HEK293 (cell line): ENCODE data around the gene NUP43.

Experiments
- BCL11A ChIP-seq: fragments of 450-650 bp; formaldehyde crosslinking; IDR thresholded peaks from 2 replicates; pipeline ENCODE4 v1.5.1; 2016; ENCODE audit warnings: low read depth, missing biosample characterization, missing genetic modification characterization
- CTCF ChIP-seq: fragments of 450-650 bp; formaldehyde crosslinking; IDR thresholded peaks from 2 replicates; pipeline ENCODE4 v1.5.1; 2016; ENCODE audit warnings: missing biosample characterization, missing genetic modification characterization
- GFI1B ChIP-seq: fragments of 450-650 bp; formaldehyde crosslinking; IDR thresholded peaks from 2 replicates; pipeline ENCODE4 v1.5.1; 2016; ENCODE audit warnings: missing biosample characterization, missing genetic modification characterization
- HIC1 ChIP-seq: fragments of 450-650 bp; formaldehyde crosslinking; IDR thresholded peaks from 2 replicates; pipeline ENCODE4 v1.5.1; 2016; ENCODE audit warnings: missing biosample characterization, missing genetic modification characterization
- IKZF3 ChIP-seq: fragments of 450-650 bp; IDR thresholded peaks from 2 replicates; pipeline ENCODE4 v1.5.0; 2018; ENCODE audit warnings: missing biosample characterization, mild to moderate bottlenecking, missing genetic modification characterization, moderate library complexity
- KLF17 ChIP-seq: fragments of 450-650 bp; formaldehyde crosslinking; IDR thresholded peaks from 2 replicates; pipeline ENCODE4 v1.5.1; 2016; ENCODE audit warnings: missing biosample characterization, missing genetic modification characterization
- PATZ1 ChIP-seq: fragments of 450-650 bp; formaldehyde crosslinking; IDR thresholded peaks from 2 replicates; pipeline ENCODE4 v1.5.1; 2016; ENCODE audit warnings: missing biosample characterization, missing genetic modification characterization
- PRDM10 ChIP-seq: fragments of 450-650 bp; formaldehyde crosslinking; IDR thresholded peaks from 2 replicates; pipeline ENCODE4 v1.5.1; 2016; ENCODE audit warnings: missing biosample characterization, missing genetic modification characterization
- PRDM6 ChIP-seq: fragments of 450-650 bp; formaldehyde crosslinking; IDR thresholded peaks from 2 replicates; pipeline ENCODE4 v1.5.1; 2017; ENCODE audit warnings: missing biosample characterization, missing genetic modification characterization
- SETDB1 ChIP-seq: IDR thresholded peaks from one replicate; pipeline ENCODE4 v1.6.1; 2017; ENCODE audit warnings: mild to moderate bottlenecking, low read length, moderate library complexity, mixed read lengths; ENCODE audit not compliant: insufficient read length
- ZBTB21 ChIP-seq: fragments of 450-650 bp; formaldehyde crosslinking; IDR thresholded peaks from 2 replicates; pipeline ENCODE4 v1.5.1; 2017; ENCODE audit warnings: missing biosample characterization, missing genetic modification characterization
- ZNF10 ChIP-seq: fragments of 450-650 bp; formaldehyde crosslinking; IDR thresholded peaks from 2 replicates; pipeline ENCODE4 v1.5.1; 2017; ENCODE audit warnings: missing biosample characterization, missing genetic modification characterization
- ZNF138 ChIP-seq: fragments of 450-650 bp; formaldehyde crosslinking; IDR thresholded peaks from 2 replicates; pipeline ENCODE4 v1.5.1; 2016; ENCODE audit warnings: missing biosample characterization, missing genetic modification characterization, borderline replicate concordance
- ZNF19 ChIP-seq: fragments of 450-650 bp; formaldehyde crosslinking; IDR thresholded peaks from 2 replicates; pipeline ENCODE4; 2016; ENCODE audit warnings: missing biosample characterization, missing genetic modification characterization, low read depth
- ZNF354C ChIP-seq: fragments of 450-650 bp; formaldehyde crosslinking; IDR thresholded peaks from 2 replicates; pipeline ENCODE4 v1.5.1; 2016; ENCODE audit warnings: missing biosample characterization, missing genetic modification characterization, low read depth, borderline replicate concordance
- ZNF549 ChIP-seq: fragments of 450-650 bp; IDR thresholded peaks from 2 replicates; pipeline ENCODE4 v1.5.1; 2018; ENCODE audit warnings: missing biosample characterization, missing genetic modification characterization, mild to moderate bottlenecking, inconsistent platforms, moderate library complexity
- ZNF629 ChIP-seq: fragments of 450-650 bp; formaldehyde crosslinking; IDR thresholded peaks from 2 replicates; pipeline ENCODE4 v1.5.1; 2017; ENCODE audit warnings: missing biosample characterization, missing genetic modification characterization
- ZNF645 ChIP-seq: fragments of 450-650 bp; formaldehyde crosslinking; IDR thresholded peaks from 2 replicates; pipeline ENCODE4; 2016; ENCODE audit warnings: missing biosample characterization, missing genetic modification characterization
- ZNF670 ChIP-seq: fragments of 450-650 bp; formaldehyde crosslinking; IDR thresholded peaks from 2 replicates; pipeline ENCODE4 v1.5.1; 2016; ENCODE audit warnings: missing biosample characterization, missing genetic modification characterization, low read depth
- ZNF792 ChIP-seq: fragments of 450-650 bp; formaldehyde crosslinking; IDR thresholded peaks from 2 replicates; pipeline ENCODE4 v1.5.1; 2016; ENCODE audit warnings: missing biosample characterization, missing genetic modification characterization
- ZNF843 ChIP-seq: fragments of 450-650 bp; formaldehyde crosslinking; IDR thresholded peaks from 2 replicates; pipeline ENCODE4 v1.5.1; 2016; ENCODE audit warnings: missing biosample characterization, missing genetic modification characterization
- ZSCAN5A ChIP-seq: fragments of 450-650 bp; formaldehyde crosslinking; IDR thresholded peaks from 2 replicates; pipeline ENCODE4 v1.5.1; 2016; ENCODE audit warnings: missing biosample characterization, missing genetic modification characterization

NUP43 gene

GRCh38 chr6:149750136-149750609 is 3.8 kb upstream of the NUP43 start (continued):
- peak; percentile 67; the same call in 1 of the 2 replicates for TF ChIP-seq KLF17
- no peak for TF ChIP-seq CTCF (tag by site-specific recombination)
- TF ChIP-seq PRDM6 (tag by site-specific recombination): no peak
- TF ChIP-seq ZNF138 (tag by site-specific recombination): no peak
- no peak for TF ChIP-seq ZNF792
- no peak for TF ChIP-seq ZNF10 (tag by site-specific recombination)
- no peak for TF ChIP-seq ZNF354C (tag by site-specific recombination)
- no peak for TF ChIP-seq SETDB1
- peak; percentile 33; the same call in 1 of the 2 replicates for TF ChIP-seq ZNF629 (tag by site-specific recombination)
- no peak for TF ChIP-seq ZNF843
- TF ChIP-seq ZBTB21 (tag by site-specific recombination): 0 out of 2 replicates have a peak, but pooled peaks have one; percentile 11
- no peak for TF ChIP-seq ZNF19 (tag by site-specific recombination)
- TF ChIP-seq PRDM10: peak; percentile 98
- no peak for TF ChIP-seq ZNF645
- TF ChIP-seq BCL11A (tag by site-specific recombination): 0 out of 2 replicates have a peak, but pooled peaks have one; percentile 13
- 0 out of 2 replicates have a peak, but pooled peaks have one; percentile 50 for TF ChIP-seq HIC1
- TF ChIP-seq IKZF3 (tag by site-specific recombination): no peak
- TF ChIP-seq ZNF549: no peak
- peak; percentile 93 for TF ChIP-seq PATZ1
- TF ChIP-seq ZNF670: no peak
- no peak for TF ChIP-seq GFI1B (tag by site-specific recombination)
- TF ChIP-seq ZSCAN5A: no peak; the same call in 1 of the 2 replicates
